ENCODE measurements around the gene TSPAN7.

TSPAN7 gene

DNA sequence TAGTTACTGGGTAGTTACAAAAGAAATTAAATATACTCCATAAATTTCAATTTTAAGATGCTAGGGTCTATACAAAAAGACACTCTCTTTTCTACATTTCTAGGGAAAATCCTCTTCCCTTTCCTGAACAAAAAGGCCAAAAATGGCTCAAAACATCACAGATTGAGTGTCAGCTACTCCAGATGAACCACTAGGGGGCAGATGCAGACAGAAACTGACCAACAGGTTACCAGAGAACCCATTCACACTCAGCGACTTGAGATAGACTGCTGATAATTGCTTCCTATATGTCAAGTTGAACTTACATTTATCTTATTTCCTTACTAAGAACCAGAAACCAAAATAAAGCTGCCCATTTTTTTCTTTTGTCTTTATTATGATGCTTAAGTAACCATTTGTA lies 156.5 kb downstream of the TSPAN7 start:
- H3K36me3 Mint-ChIP-seq, result no peaks in the 10 kb centered on the region
- H3K4me3 Mint-ChIP-seq, result no peak overlapping the region
- CTCF ChIA-PET, result interaction anchor here (0.7 to 1.0 kb wide), 2 partner anchors 11 to 406 kb away, joined by 3 read pairs; no protein-coding TSS in a partner anchor
- H3K4me1 Mint-ChIP-seq, result peaks cover 5% of the 10 kb centered on the region
- no peaks in the 10 kb centered on the region for H3K27me3 Mint-ChIP-seq
- DNase-seq, result no peak
- H3K9me3 Mint-ChIP-seq, result no peaks in the 10 kb centered on the region
- H3K27ac Mint-ChIP-seq, result no peak overlapping the region

- H3K4me1 Mint-ChIP-seq, result peaks cover 5% of the 10 kb centered on the region
- no peak overlapping the region for H3K27ac Mint-ChIP-seq
- DNase-seq, result no peak
- no peaks in the 10 kb centered on the region for H3K9me3 Mint-ChIP-seq
- CTCF ChIA-PET, result interaction anchor here (0.7 to 1.0 kb wide), 2 partner anchors 12 to 406 kb away, joined by 3 read pairs; no protein-coding TSS in a partner anchor
- H3K4me3 Mint-ChIP-seq, result no peak overlapping the region
- no peaks in the 10 kb centered on the region for H3K27me3 Mint-ChIP-seq
- no peaks in the 10 kb centered on the region for H3K36me3 Mint-ChIP-seq
Measured at GRCh38 chrX:38718311-38718710, 157.0 kb downstream of the TSPAN7 start.

DNA sequence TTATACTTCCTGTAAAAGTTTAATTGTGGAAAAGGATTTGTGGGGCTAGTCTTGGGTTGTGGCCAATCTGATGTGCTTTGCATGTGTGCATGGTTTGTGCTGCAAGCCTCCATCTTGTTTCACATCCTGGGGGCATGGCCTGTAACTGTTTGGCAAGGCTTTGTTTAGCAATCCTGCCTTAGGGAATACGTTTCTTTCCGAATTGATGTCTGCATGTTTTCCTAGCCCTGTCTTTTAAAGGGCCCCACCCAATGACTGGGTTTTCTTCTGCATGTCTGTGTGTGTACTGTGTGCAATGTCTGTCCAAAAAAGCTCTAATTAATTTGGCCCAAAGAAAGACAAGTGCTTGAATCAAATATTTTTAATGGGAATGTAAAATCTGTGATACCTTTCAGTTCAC lies 165.3 kb downstream of the TSPAN7 start:
- no peaks in the 10 kb centered on the region for H3K36me3 Mint-ChIP-seq
- no peak overlapping the region for H3K27ac Mint-ChIP-seq
- H3K9me3 Mint-ChIP-seq, result no peaks in the 10 kb centered on the region
- CTCF ChIA-PET, result no interaction called here
- peaks cover 3% of the 10 kb centered on the region for H3K27me3 Mint-ChIP-seq
- DNase-seq, result no peak
- H3K4me1 Mint-ChIP-seq, result peaks cover 2% of the 10 kb centered on the region
- H3K4me3 Mint-ChIP-seq, result no peak overlapping the region

GRCh38 chrX:38727668-38728067 lies 166.3 kb downstream of the TSPAN7 start:
- no peaks in the 10 kb centered on the region for H3K4me1 Mint-ChIP-seq
- CTCF ChIA-PET, result no interaction called here
- H3K9me3 Mint-ChIP-seq, result no peaks in the 10 kb centered on the region
- no peak overlapping the region for H3K27ac Mint-ChIP-seq
- H3K4me3 Mint-ChIP-seq, result no peak overlapping the region
- H3K36me3 Mint-ChIP-seq, result no peaks in the 10 kb centered on the region
- peaks cover 3% of the 10 kb centered on the region for H3K27me3 Mint-ChIP-seq
- no peak for DNase-seq

- Mint-ChIP-seq H3K27ac (no peak overlapping the region), H3K4me1 (no peaks in the 10 kb centered on the region), H3K9me3 (no peaks in the 10 kb centered on the region), H3K27me3 (peaks cover 3% of the 10 kb centered on the region), H3K36me3 (no peaks in the 10 kb centered on the region), H3K4me3 (no peak overlapping the region)
- no peak for DNase-seq
- CTCF ChIA-PET, result no interaction called here
Measured at GRCh38 chrX:38732866-38733265, 171.5 kb downstream of the TSPAN7 start.

All from activated naive CD4-positive, alpha-beta T cell treated with anti-CD3 and anti-CD28 coated beads, Interleukin-2, amount 10 ng/mL, durations not matched to agents 7 days and 5 days (primary cell).